SK-N-SH treated with all-trans-retinoic acid at 6 μM for 48 hours (cell line): Measurements from ENCODE around the gene STX5.

Source experiments
- ARNTL ChIP-seq: fragments of 450-650 bp; formaldehyde crosslinking; IDR thresholded peaks from 2 replicates; pipeline ENCODE4 v1.5.0; 2020; ENCODE audit warnings: low read depth, mild to moderate bottlenecking, moderate library complexity, borderline replicate concordance
- BACH2 ChIP-seq: fragments of 250-450 bp; sonication (Bioruptor Pico); IDR thresholded peaks from 2 replicates; pipeline ENCODE4 v1.9.0; 2021; ENCODE audit warnings: mild to moderate bottlenecking, borderline replicate concordance
- CREB5 ChIP-seq: fragments of 250-450 bp; sonication (Bioruptor Pico); IDR thresholded peaks from 2 replicates; pipeline ENCODE4 v1.5.1; 2020; ENCODE audit warnings: low read depth, mild to moderate bottlenecking, moderate library complexity
- PPARA ChIP-seq: fragments of 250-450 bp; sonication (Bioruptor Pico); IDR thresholded peaks from 2 replicates; pipeline ENCODE4 v1.5.0; 2020; ENCODE audit warnings: mild to moderate bottlenecking, borderline replicate concordance

GRCh38 chr11:62839050-62839945 is 7.4 kb upstream of the STX5 start, which contains the start of gene WDR74:
- no peak for TF ChIP-seq BACH2 (CRISPR knock-in tag)
- no peak for TF ChIP-seq CREB5 (CRISPR knock-in tag)
- TF ChIP-seq ARNTL (CRISPR knock-in tag), result no peak
- TF ChIP-seq PPARA (CRISPR knock-in tag), result no peak
